H4 (cell line): ENCODE data around the gene LNPEP. TPM values are rescaled to one million over a fixed set of nuclear protein-coding genes. Genes with fewer than 3 reads are reported as not detected.
"Not testable (repeated sequence)": the region's sequence is repeated elsewhere in the genome, so short reads cannot be mapped to it uniquely, and the experiment has no call there.

Experiments used
- DNase-seq: peaks from one replicate; pipeline ENCODE4 v3.0.0-alpha.2; 2015; ENCODE audit warnings: low spot score
- total RNA-seq: library from RNA; depleted of rRNA; stranded (reverse); fragments of >200 nt; shearing (Covaris generic); gene quantifications from 2 replicates; pipeline ENCODE4 v1.2.3, GENCODE V29; 2014; rRNA removed

The LNPEP gene
- total RNA-seq, 1 experiment from 2014 or later = 50.8 TPM

GRCh38 chr5:97062046-97062445, 126.2 kb downstream of the LNPEP start:
- no peak for DNase-seq

- DNase-seq = no peak
These were observed 127.4 kb downstream of the LNPEP start for GRCh38 chr5:97063251-97063650.

GRCh38 chr5:97065475-97065874, 129.6 kb downstream of the LNPEP start:
- DNase-seq = no peak

- no peak for DNase-seq
These were observed 131.5 kb downstream of the LNPEP start for GRCh38 chr5:97067296-97067850.

DNA sequence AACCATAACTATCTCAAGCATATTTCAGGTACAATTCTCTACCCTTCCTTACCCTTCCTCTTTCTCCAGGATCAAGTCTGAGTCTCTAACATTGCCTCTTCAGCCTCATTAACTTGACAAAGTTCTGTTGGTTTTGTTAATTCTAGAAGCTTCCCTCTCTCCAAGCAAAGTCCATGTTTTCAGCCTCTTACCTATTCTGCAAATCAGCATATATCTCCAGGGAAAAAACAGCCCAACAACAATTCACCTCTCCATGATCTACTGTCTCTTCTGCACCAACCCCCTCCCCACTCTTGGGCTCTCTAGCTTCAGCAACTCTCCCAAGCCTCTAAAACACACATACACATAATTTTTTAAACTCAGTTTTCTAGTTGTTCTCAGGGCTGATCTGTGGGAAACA, 134.4 kb downstream of the LNPEP start:
- no peak for DNase-seq

GRCh38 chr5:97071101-97071500, 135.2 kb downstream of the LNPEP start:
- peak; percentile 73 for DNase-seq

GRCh38 chr5:97071993-97072392, 136.1 kb downstream of the LNPEP start:
- DNase-seq = no peak

DNA sequence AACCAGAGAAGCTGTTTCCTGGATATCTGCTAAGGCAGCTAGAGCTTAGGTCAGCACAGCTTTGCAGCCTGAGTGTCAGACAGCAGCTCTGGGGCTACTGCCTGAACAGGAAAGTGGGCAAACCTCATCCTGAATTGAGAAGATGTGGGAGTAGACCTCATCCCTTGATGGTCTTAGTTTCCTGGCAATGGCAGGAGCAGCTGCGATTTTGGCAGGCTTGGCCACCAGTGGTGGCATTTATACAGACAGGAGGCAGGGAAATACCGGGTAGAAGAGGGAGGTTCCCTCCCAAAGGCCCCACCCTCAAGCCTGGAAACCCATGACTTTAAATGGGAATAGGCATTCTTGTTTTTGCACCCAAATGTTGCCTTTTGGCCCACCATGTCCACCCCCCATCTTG, 136.8 kb downstream of the LNPEP start:
- DNase-seq = no peak

GRCh38 chr5:97073420-97073819, 137.5 kb downstream of the LNPEP start:
- DNase-seq = no peak

DNA sequence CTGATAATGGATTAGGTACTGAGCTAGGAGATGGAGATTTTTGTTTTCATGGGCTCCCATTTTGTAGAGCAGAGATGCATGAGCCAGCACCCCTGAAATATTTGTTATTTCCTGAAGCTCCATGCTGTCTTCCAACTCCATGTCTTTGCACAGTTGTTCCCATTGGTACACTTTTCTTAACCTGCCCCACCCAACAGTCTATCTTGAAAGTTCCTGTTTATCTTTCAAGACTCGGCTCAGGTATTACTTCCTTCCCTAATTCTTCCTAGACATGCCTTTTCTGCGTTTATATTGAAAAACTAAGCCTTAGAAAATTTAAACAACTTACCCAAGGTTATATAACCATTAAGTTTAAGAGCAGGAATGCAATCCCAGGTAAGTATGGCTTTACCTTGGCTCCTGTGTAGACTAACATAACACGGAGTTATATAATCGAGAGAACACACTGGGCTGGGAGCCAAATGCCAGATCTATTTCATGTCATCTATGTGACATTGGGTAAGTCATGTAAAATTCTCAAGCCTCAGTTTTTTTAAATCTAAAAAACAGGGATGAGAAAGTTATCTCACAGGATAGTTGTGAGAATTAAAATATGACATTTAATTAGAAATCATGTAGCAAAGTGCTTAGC, 139.1 kb downstream of the LNPEP start:
- no peak for DNase-seq

- DNase-seq = no peak
These were observed 139.8 kb downstream of the LNPEP start for GRCh38 chr5:97075649-97076048.

GRCh38 chr5:97076098-97076497, 140.2 kb downstream of the LNPEP start:
- no peak for DNase-seq

GRCh38 chr5:97077246-97077645, 141.4 kb downstream of the LNPEP start:
- DNase-seq = no peak

GRCh38 chr5:97078958-97079743, 143.3 kb downstream of the LNPEP start:
- DNase-seq = no peak

- DNase-seq = not testable (repeated sequence)
These were observed 149.0 kb downstream of the LNPEP start for GRCh38 chr5:97084782-97085458.

GRCh38 chr5:97085459-97086181, 149.7 kb downstream of the LNPEP start:
- DNase-seq = no peak

Other genes starting within 250 kb of the LNPEP start
- 33.2 and 53.4 TPM in 2 replicates for gene ERAP1, start 128.1 kb upstream of the LNPEP start, total RNA-seq
- 3.9 and 8.8 TPM in 2 replicates for gene ERAP2, start 59.6 kb upstream of the LNPEP start, total RNA-seq
- 0.12 TPM in 1 of 2 replicates, not detected in the other for gene LIX1, start 206.5 kb downstream of the LNPEP start, total RNA-seq
- 22.2 and 30.6 TPM in 2 replicates for gene RIOK2, start 247.2 kb downstream of the LNPEP start, total RNA-seq